K562 (cell line): Measurements from ENCODE around the gene MACROD2. TPM values are rescaled to one million over a fixed set of nuclear protein-coding genes. Genes with fewer than 3 reads are reported as not detected.

Experiments
- ATAC-seq: fragments of 200-7000 bp; cut with Tn5 transposase; 3 replicates; pipeline ENCODE4 v1.9.1; 2020; ENCODE audit warnings: moderate library complexity
- BruUV-seq: library from RNA; stranded (reverse); fragments of 400-500 nt; replicated peaks from 2 replicates; lab custom pipeline; 2021; lab: Mats Ljungman, UMichigan
- CTCF ChIA-PET: fragments of 300-600 bp; formaldehyde crosslinking; extraction: SDS; loops from one replicate; lab custom pipeline; 2021; ENCODE audit warnings: low intra/inter-chr PET ratio; lab: Yijun Ruan, JAX
- POLR2A ChIA-PET: fragments of 300-600, 350-650 bp; sonication (Branson Sonifier 250); formaldehyde crosslinking; extraction: SDS; loops from one replicate; lab custom pipeline; 2021; ENCODE audit warnings: antibody characterized with exemption, inconsistent platforms; lab: Yijun Ruan, JAX
- DNase-seq, 4 experiments: peaks; one replicate each; pipeline versions ENCODE4 v3.0.0 to v3.0.0-alpha.2; 2011 to 2018; ENCODE audit warnings: low spot score in 3 of 4, mixed read lengths in 3 of 4; ENCODE audit errors: extremely low read depth in 1 of 4
- FAIRE-seq: peaks from 2 replicates; lab custom pipeline; 2011; peaks lifted over from hg19 to GRCh38; lab: Jason Lieb, UNC
- H2AFZ ChIP-seq: 2 replicates; pipeline ENCODE4 v1.6.0; 2011; ENCODE audit warnings: low read depth, low read length, control low read depth, inconsistent platforms
- H3K27ac ChIP-seq: fragments of 200-600 bp; 3 replicates; pipeline ENCODE4 v1.8.0; 2011; ENCODE audit warnings: low read depth, mild to moderate bottlenecking, control low read depth, inconsistent platforms, low read length, moderate library complexity, mixed read lengths; ENCODE audit errors: extremely low read depth
- H3K27me3 ChIP-seq, 2 experiments: fragments of 300-600 bp in 1 of 2; 2 replicates in 1 of 2; 3 replicates in 1 of 2; pipeline versions ENCODE4 v1.6.0 to v1.8.0; 2011; ENCODE audit warnings: inconsistent platforms in 2 of 2, low read length in 2 of 2, mild to moderate bottlenecking in 1 of 2, mixed read lengths in 1 of 2, moderate library complexity in 1 of 2; ENCODE audit not compliant: control insufficient read depth in 2 of 2, insufficient read depth in 2 of 2
- H3K36me3 ChIP-seq: fragments of 300-600 bp; 3 replicates; pipeline ENCODE4 v1.8.0; 2011; ENCODE audit warnings: mild to moderate bottlenecking, low read length, inconsistent platforms; ENCODE audit not compliant: control insufficient read depth, insufficient read depth
- H3K4me1 ChIP-seq, 2 experiments: fragments of 200-600 bp in 1 of 2; replicated peaks in 1 of 2; 2 replicates in 1 of 2; 3 replicates in 1 of 2; pipeline versions ENCODE4 v1.5.1 to v1.8.0; 2011; ENCODE audit warnings: inconsistent platforms in 2 of 2, low read length in 2 of 2, mild to moderate bottlenecking in 1 of 2, mixed read lengths in 1 of 2, moderate library complexity in 1 of 2; ENCODE audit not compliant: control insufficient read depth in 2 of 2, insufficient read depth in 2 of 2
- H3K4me2 ChIP-seq: 2 replicates; pipeline ENCODE4 v1.6.1; 2011; ENCODE audit warnings: low read length, control low read depth, inconsistent platforms, mixed read lengths; ENCODE audit not compliant: insufficient read depth
- H3K4me3 ChIP-seq: fragments of 200-600 bp; sonication (generic), shearing (Covaris generic); 2 replicates; pipeline ENCODE4 v1.5.1; 2016; ENCODE audit warnings: control low read depth, inconsistent platforms
- H3K79me2 ChIP-seq: fragments of 200-600 bp; 3 replicates; pipeline ENCODE4 v1.8.0; 2011; ENCODE audit warnings: low read length, inconsistent platforms; ENCODE audit not compliant: control insufficient read depth, insufficient read depth
- H3K9ac ChIP-seq, 2 experiments: 2 replicates each; pipeline versions ENCODE4 v1.6.0 to v1.6.1; 2011; ENCODE audit warnings: low read depth in 2 of 2, low read length in 2 of 2, control low read depth in 1 of 2, inconsistent platforms in 1 of 2, mild to moderate bottlenecking in 1 of 2, mixed read lengths in 1 of 2; ENCODE audit not compliant: insufficient read depth in 1 of 2
- H3K9me1 ChIP-seq: one replicate; pipeline ENCODE4 v1.6.0; 2011; ENCODE audit warnings: inconsistent platforms, mild to moderate bottlenecking, low read length, moderate library complexity; ENCODE audit not compliant: control insufficient read depth, insufficient read depth
- H3K9me3 ChIP-seq: replicated peaks from 2 replicates; pipeline ENCODE4 v1.5.1; 2011; ENCODE audit warnings: low read depth, low read length, inconsistent platforms; ENCODE audit not compliant: control insufficient read depth, insufficient read depth
- H4K20me1 ChIP-seq: replicated peaks from 2 replicates; pipeline ENCODE4 v1.6.1; 2011; ENCODE audit warnings: low read length, inconsistent platforms, mixed read lengths; ENCODE audit not compliant: control insufficient read depth, insufficient read depth
- CC2D1A ChIP-seq: fragments of 450-650 bp; IDR thresholded peaks from 2 replicates; pipeline ENCODE4 v1.6.1; 2017; ENCODE audit warnings: mild to moderate bottlenecking
- NR4A1 ChIP-seq, 2 experiments: fragments of 250-450 bp in 1 of 2; fragments of 450-650 bp in 1 of 2; sonication (Bioruptor Pico) in 1 of 2; IDR thresholded peaks; 2 replicates each; pipeline versions ENCODE4 v1.4.0 to v1.6.1; 2016 to 2020; ENCODE audit warnings: mild to moderate bottlenecking in 2 of 2, missing compliant biosample characterization in 1 of 2, missing genetic modification characterization in 1 of 2, moderate library complexity in 1 of 2
- RBFOX2 ChIP-seq: fragments of 200-400 bp; formaldehyde crosslinking; IDR thresholded peaks from 2 replicates; pipeline ENCODE4 v1.6.1; 2017; ENCODE audit warnings: low read depth, mild to moderate bottlenecking, low read length, moderate library complexity
- ZBTB7A ChIP-seq: IDR thresholded peaks from 2 replicates; pipeline ENCODE4 v1.6.1; 2011; ENCODE audit warnings: low read depth, mild to moderate bottlenecking, low read length, moderate library complexity, borderline replicate concordance; ENCODE audit not compliant: control insufficient read depth
- ZNF507 ChIP-seq: conservative IDR thresholded peaks from 2 replicates; pipeline ENCODE4 v1.6.1; 2017; ENCODE audit warnings: missing genetic modification characterization, missing compliant biosample characterization
- in situ Hi-C: fragments of 300-500 bp; cut with MboI; formaldehyde crosslinking; loops from 4 replicates; pipeline ENCODE4 v1.15.0; 2018; ENCODE audit warnings: inconsistent platforms, mixed read lengths
- intact Hi-C: fragments of 100-400 bp; cut with micrococcal nuclease; formaldehyde crosslinking; loops from 2 replicates; pipeline ENCODE4 v1.14.2; 2022
- polyA plus RNA-seq, 8 experiments: library from polyadenylated mRNA; depleted of rRNA in 4 of 8; stranded (reverse) in 5 of 8; unstranded in 3 of 8; fragments of >200 nt; fragmentation: Nextera tagmentation in 2 of 8; fragmentation: Illumina TruSeq in 1 of 8; extraction: Ambion mirVana in 2 of 8; extraction: Trizol in 1 of 8; gene quantifications; 2 replicates each; pipeline versions ENCODE4 v1.2.1 to v1.2.3, GENCODE V29; 2011 to 2014; ENCODE audit warnings: inconsistent platforms in 1 of 8, missing spikeins in 1 of 8
- total RNA-seq, 7 experiments: library from RNA; depleted of rRNA in 6 of 7; stranded (reverse); fragments of >200 nt in 6 of 7; fragmentation: Illumina TruSeq in 2 of 7; extraction: Trizol in 2 of 7; gene quantifications; 2 replicates each; pipeline versions ENCODE4 v1.2.1 to v1.2.3, GENCODE V29; 2011 to 2021; ENCODE audit warnings: low replicate concordance in 1 of 7

Gene MACROD2
- total and polyA plus RNA-seq, 9 of the 15 experiments (the other 6 are each of a cell fraction or from before 2014, with no cell fraction given), result not detected

DNA sequence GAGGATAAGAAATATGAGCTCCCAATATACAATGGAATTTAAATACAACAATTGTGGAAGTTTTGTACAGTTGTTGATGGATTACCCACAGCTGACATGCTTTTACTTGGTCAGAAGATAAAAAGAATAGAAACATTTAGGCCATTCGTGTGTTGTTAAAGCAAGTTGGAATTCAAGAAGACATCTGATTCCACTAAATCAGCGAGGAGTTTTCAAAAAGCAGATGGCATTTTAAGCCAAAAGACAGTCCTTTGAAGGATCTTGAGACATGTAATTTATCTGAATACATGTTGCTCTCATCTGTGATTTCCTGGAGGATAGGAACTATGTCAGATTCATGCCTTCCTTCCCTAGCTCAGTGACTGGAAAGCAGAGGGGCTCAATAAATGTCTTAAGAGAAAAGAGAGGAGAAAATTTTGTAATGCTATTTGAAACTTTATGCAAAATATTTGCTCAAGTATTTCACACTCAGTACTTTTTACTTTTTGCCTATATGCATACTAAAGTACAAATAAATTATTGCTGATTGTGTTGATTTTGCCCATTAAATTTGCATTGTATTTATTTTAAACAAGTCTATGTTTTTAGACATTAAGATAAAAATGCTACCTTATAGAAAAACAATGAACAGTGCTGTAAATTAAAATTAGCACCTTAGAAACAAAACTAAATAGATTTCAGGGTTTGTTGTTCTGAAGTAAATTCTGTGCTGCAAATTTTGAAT lies 1075.9 kb downstream of the MACROD2 start (continued):
- no peak for TF ChIP-seq NR4A1 (CRISPR knock-in tag; IDR thresholded peaks at IDR 0.05)
- TF ChIP-seq NR4A1 (tag; IDR thresholded peaks at IDR 0.05), result no peak

DNA sequence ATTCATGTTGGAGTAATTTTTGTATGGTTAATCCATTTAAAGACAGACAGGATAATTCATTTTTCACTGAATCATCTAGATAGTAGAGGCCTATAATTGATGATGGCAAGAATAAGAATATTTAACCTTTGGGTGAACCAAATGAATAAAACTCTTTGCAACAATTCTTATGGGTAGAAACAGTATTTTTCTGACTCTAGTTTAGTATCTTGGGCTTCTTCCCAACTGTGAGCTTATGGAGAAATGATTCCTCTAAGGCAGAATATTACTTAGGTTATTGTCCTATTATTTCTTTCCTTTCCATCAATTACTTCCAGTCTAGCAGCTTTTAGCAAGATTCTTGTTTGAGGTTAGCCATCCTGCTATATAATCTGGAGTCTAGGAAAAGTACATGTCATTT lies 1077.0 kb downstream of the MACROD2 start:
- Histone ChIP-seq H3K79me2 (no peaks in the 10 kb centered on the region), H3K9me3 (no peaks in the 10 kb centered on the region), H3K27me3 (no peaks in the 10 kb centered on the region), H3K27ac (no peak overlapping the region), H3K4me1 (no peaks in the 10 kb centered on the region), H3K4me2 (no peak overlapping the region), H3K9me1 (no peaks in the 10 kb centered on the region), H3K9ac (no peak overlapping the region), H4K20me1 (no peaks in the 10 kb centered on the region), H2AFZ (no peak overlapping the region), H3K36me3 (no peaks in the 10 kb centered on the region), H3K4me3 (no peak overlapping the region)
- ATAC-seq, result no peak
- in situ Hi-C loops (no loop called here), intact Hi-C loops (no loop called here)
- ChIA-PET POLR2A (no interaction called here), CTCF (no interaction called here)
- no peak for DNase-seq
- FAIRE-seq, result no peak
- no TSS peak for BruUV-seq
- TF ChIP-seq ZBTB7A (no peak), ZNF507 (tag) (no peak), CC2D1A (no peak), RBFOX2 (no peak)
